Adrenal gland (tissue), 12 donors: ENCODE results near the gene ITGA7. TPM values are rescaled to one million over a fixed set of nuclear protein-coding genes. Genes with fewer than 3 reads are reported as not detected.

ENCODE experiments used
- DNase-seq, 7 donors: peaks; one replicate each; pipeline ENCODE4 v3.0.0-alpha.2; 2019 to 2020
- H3K27ac ChIP-seq, 5 donors: fragments of 200-600 bp; sonication (generic) in 4 of 5; 1 replicate in 3 of 5; 2 replicates in 2 of 5; pipeline versions ENCODE4 v1.5.1 to v1.8.0; 2016 to 2020; ENCODE audit warnings: mild to moderate bottlenecking in 1 of 5
- H3K27me3 ChIP-seq: fragments of 200-600 bp; 2 replicates; pipeline ENCODE4 v1.8.0; 2021
- H3K36me3 ChIP-seq, 2 donors: fragments of 200-600 bp; replicated peaks in 1 of 2; 1 replicate in 1 of 2; 2 replicates in 1 of 2; pipeline versions ENCODE4 v1.5.1 to v1.8.0; 2018 to 2022
- H3K4me1 ChIP-seq, 2 donors: fragments of 200-600 bp; replicated peaks in 1 of 2; 1 replicate in 1 of 2; 2 replicates in 1 of 2; pipeline versions ENCODE4 v1.5.1 to v1.8.0; 2018 to 2021
- H3K4me3 ChIP-seq, 4 donors: fragments of 200-600 bp; sonication (generic) in 3 of 4; one replicate each; pipeline ENCODE4 v1.5.1; 2016 to 2018
- H3K9me3 ChIP-seq, 3 donors: fragments of 200-600 bp; sonication (generic) in 1 of 3; replicated peaks in 1 of 3; 1 replicate in 2 of 3; 2 replicates in 1 of 3; pipeline versions ENCODE4 v1.5.1 to v1.8.0; 2016 to 2021
- POLR2A ChIP-seq, 2 donors: fragments of 450-650 bp; IDR thresholded peaks; one replicate each; pipeline ENCODE4 v1.6.1; 2017; ENCODE audit warnings: antibody characterized with exemption in 2 of 2, mild to moderate bottlenecking in 2 of 2, moderate library complexity in 1 of 2
- WGBS, 4 donors: extraction: QIAGEN DNeasy Blood & Tissue Kit in 2 of 4; methylation state at CpG; one replicate each; pipeline versions ENCODE4 v1.1.5 to v1.1.7; 2013 to 2017; 5-methylcytosine and 5-hydroxymethylcytosine counted together
- intact Hi-C, 2 donors: fragments of 100-400 bp; cut with DNase I; formaldehyde crosslinking; loops; one replicate each; pipeline versions ENCODE4 v1.14.1 to v1.15.0; 2022 to 2023
- polyA plus RNA-seq, 3 donors: library from polyadenylated mRNA; stranded (reverse); fragments of 200-250 nt in 2 of 3; fragments of 350-450 nt in 1 of 3; fragmentation: Illumina TruSeq in 1 of 3; extraction: RNeasy Lipid Tissue Mini Kit (QIAGEN cat#74804) in 1 of 3; gene quantifications; one replicate each; pipeline ENCODE4 v1.2.3, GENCODE V29; 2013 to 2014
- total RNA-seq, 9 donors: library from RNA; depleted of rRNA in 4 of 9; stranded (reverse); fragments of >200 nt in 4 of 9; fragments of 120-200 nt in 1 of 9; fragmentation: NEBNext Ultra II Directional in 1 of 9; extraction: Animal tissue kit (Norgen Biotek cat#: 25700) in 1 of 9; gene quantifications; one replicate each; pipeline versions ENCODE4 v1.1.0 to v1.2.4, GENCODE V29; 2013 to 2023
- TF ChIP-seq, protein P1 (sequence below), 6 experiments: fragments of 450-650 bp in 4 of 6; fragments of 200-600 bp in 2 of 6; sonication (generic) in 1 of 6; IDR thresholded peaks; 1 replicate in 5 of 6; 2 replicates in 1 of 6; pipeline versions ENCODE4 v1.5.1 to v1.8.0; 2016 to 2021; ENCODE audit warnings: antibody characterized with exemption in 6 of 6, mild to moderate bottlenecking in 2 of 6, moderate library complexity in 1 of 6
- donor health status: healthy with polysubstance abuse.
- donor health status: Bipolar disorder and iron deficiency.
- donor health status: DM: yes; HTN: yes; CAD: no.
- donor health status: DM: no; HTN: no; CAD: no.
- donor health status: DM: no; HTN: no; CAD: no.
- donor health status: DM: yes; HTN: yes; CAD: no.

Gene ITGA7
- total and polyA plus RNA-seq, 12 donors: 5.7 to 77.1 (median 15.7) TPM

DNA sequence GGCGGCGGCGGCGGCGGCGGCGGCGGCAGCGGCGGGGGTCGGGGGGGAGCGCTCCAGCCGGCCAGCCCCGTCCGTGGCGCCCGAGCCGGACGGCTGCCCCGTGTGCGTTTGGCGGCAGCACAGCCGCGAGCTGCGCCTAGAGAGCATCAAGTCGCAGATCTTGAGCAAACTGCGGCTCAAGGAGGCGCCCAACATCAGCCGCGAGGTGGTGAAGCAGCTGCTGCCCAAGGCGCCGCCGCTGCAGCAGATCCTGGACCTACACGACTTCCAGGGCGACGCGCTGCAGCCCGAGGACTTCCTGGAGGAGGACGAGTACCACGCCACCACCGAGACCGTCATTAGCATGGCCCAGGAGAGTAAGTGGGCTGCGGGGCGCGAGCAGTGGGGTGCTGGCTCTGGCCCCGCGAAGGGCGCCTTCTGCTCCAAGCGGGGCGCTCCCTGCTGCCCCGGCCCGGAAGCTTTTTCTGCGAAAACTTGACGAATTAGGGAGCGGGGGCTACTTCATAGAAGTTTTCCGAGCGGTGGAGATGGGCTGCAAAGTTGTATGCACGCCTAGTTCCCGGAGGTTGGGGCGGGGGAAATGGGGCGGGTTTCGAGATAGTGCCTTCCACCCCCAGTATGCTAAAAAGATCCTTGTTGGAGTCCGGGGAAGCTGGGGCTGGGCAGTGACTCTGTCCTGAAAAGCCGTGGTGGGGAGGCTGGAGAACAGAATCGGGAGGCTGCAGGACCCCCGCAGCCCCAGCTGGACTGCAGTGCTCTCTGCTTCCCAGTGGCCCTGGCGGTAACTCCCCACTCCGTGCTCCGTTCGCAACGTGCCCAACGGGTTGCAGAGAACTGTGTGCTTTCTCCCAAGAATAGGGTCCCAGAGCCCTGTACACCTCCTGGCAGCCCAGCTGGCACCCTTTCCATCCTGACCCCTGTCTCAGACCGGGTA, 36.0 kb upstream of the ITGA7 start:
- TF ChIP-seq POLR2A (IDR thresholded peaks at IDR 0.05): peak in 1 of 2 donors; percentile 1
- TF ChIP-seq, protein P1, sequence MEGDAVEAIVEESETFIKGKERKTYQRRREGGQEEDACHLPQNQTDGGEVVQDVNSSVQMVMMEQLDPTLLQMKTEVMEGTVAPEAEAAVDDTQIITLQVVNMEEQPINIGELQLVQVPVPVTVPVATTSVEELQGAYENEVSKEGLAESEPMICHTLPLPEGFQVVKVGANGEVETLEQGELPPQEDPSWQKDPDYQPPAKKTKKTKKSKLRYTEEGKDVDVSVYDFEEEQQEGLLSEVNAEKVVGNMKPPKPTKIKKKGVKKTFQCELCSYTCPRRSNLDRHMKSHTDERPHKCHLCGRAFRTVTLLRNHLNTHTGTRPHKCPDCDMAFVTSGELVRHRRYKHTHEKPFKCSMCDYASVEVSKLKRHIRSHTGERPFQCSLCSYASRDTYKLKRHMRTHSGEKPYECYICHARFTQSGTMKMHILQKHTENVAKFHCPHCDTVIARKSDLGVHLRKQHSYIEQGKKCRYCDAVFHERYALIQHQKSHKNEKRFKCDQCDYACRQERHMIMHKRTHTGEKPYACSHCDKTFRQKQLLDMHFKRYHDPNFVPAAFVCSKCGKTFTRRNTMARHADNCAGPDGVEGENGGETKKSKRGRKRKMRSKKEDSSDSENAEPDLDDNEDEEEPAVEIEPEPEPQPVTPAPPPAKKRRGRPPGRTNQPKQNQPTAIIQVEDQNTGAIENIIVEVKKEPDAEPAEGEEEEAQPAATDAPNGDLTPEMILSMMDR (IDR thresholded peaks at IDR 0.05): no peak
- intact Hi-C loops: loop anchor here (5.0 to 10.0 kb wide), 3 partner anchors 54 to 199 kb away; no protein-coding TSS in a partner anchor
- peak overlapping the region in 2 of 5 donors; percentile 23 to 88 for H3K27ac ChIP-seq
- no peaks in the 10 kb centered on the region for H3K9me3 ChIP-seq
- H3K4me1 ChIP-seq: peaks cover 8 to 15% of the 10 kb centered on the region in 2 donors
- H3K27me3 ChIP-seq: no peaks in the 10 kb centered on the region
- peak overlapping the region in 3 of 4 donors; percentile 11 to 48 (median 33) for H3K4me3 ChIP-seq
- peak in 5 of 7 donors; percentile 37 to 67 (median 62) for DNase-seq
- WGBS, 4 donors: 0 to 1% (median 0%) methylated on average over 14 to 73 of the region's 73 CpGs
- no peaks in the 10 kb centered on the region for H3K36me3 ChIP-seq

GRCh38 chr12:55742719-55743405, 35.2 kb upstream of the ITGA7 start, which contains the start of gene GDF11:
GDF11 (plus strand) TSS chr12:55743122; CDS start chr12:55743317, 195 bp downstream.
- Histone ChIP-seq H3K36me3 (no peaks in the 10 kb centered on the region), H3K27ac (peak within 1 kb of the TSS in 2 of 5 donors; percentile 44 to 88), H3K27me3 (no peaks in the 10 kb centered on the region), H3K9me3 (no peaks in the 10 kb centered on the region), H3K4me3 (peak within 1 kb of the TSS in 3 of 4 donors; percentile 11 to 48 (median 33)), H3K4me1 (peaks cover 13 to 19% of the 10 kb centered on the region in 2 donors)
- TF ChIP-seq, protein P1 (IDR thresholded peaks at IDR 0.05): no peak
- TF ChIP-seq POLR2A (IDR thresholded peaks at IDR 0.05): peak; percentile 58 to 78
- peak; percentile 81 to 88 (median 84) for DNase-seq
- intact Hi-C loops: loop anchor here (5.0 to 10.0 kb wide), 3 partner anchors 54 to 199 kb away; no protein-coding TSS in a partner anchor
- 0 to 1% (median 0%) methylated on average over 15 to 46 of the region's 53 CpGs for WGBS, 4 donors

- WGBS, 4 donors: 20 to 31% (median 24%) methylated on average over 3 of the region's 3 CpGs
- Histone ChIP-seq H3K27me3 (no peaks in the 10 kb centered on the region), H3K27ac (peak overlapping the region in 2 of 5 donors; percentile 44 to 88), H3K4me1 (peaks cover 14 to 26% of the 10 kb centered on the region in 2 donors), H3K36me3 (no peaks in the 10 kb centered on the region), H3K9me3 (no peaks in the 10 kb centered on the region), H3K4me3 (peak overlapping the region in 1 of 4 donors; percentile 9)
- peak in 1 of 7 donors; percentile 47 for DNase-seq
- no peak for TF ChIP-seq POLR2A (IDR thresholded peaks at IDR 0.05)
- TF ChIP-seq, protein P1 (IDR thresholded peaks at IDR 0.05): no peak
- intact Hi-C loops: loop anchor here (5.0 to 10.0 kb wide), 3 partner anchors 55 to 200 kb away; no protein-coding TSS in a partner anchor
Observed at GRCh38 chr12:55741931-55742680, 34.4 kb upstream of the ITGA7 start.
